Uterus (tissue), 4 donors: ENCODE data around the gene TAS2R16. TPM values are rescaled to one million over a fixed set of nuclear protein-coding genes. Genes with fewer than 3 reads are reported as not detected.

Source experiments
- DNase-seq, 2 donors: peaks; one replicate each; pipeline ENCODE4 v3.0.0-alpha.2; 2019 to 2020
- H3K27ac ChIP-seq, 2 donors: fragments of 200-600 bp; sonication (generic); 1 replicate in 1 of 2; 2 replicates in 1 of 2; pipeline ENCODE4 v1.5.1; 2016 to 2018
- H3K27me3 ChIP-seq, 2 donors: fragments of 200-600 bp; sonication (generic); one replicate each; pipeline ENCODE4 v1.5.1; 2018 to 2019; ENCODE audit warnings: control low read depth in 1 of 2
- H3K36me3 ChIP-seq, 2 donors: fragments of 200-600 bp; sonication (generic); one replicate each; pipeline ENCODE4 v1.5.1; 2019; ENCODE audit warnings: control low read depth in 1 of 2
- H3K4me1 ChIP-seq, 2 donors: fragments of 200-600 bp; sonication (generic); one replicate each; pipeline ENCODE4 v1.5.1; 2018 to 2019; ENCODE audit warnings: control low read depth in 1 of 2
- H3K4me3 ChIP-seq, 2 donors: fragments of 200-600 bp; sonication (generic); 1 replicate in 1 of 2; 2 replicates in 1 of 2; pipeline ENCODE4 v1.5.1; 2018 to 2019; ENCODE audit warnings: mild to moderate bottlenecking in 1 of 2
- H3K9me3 ChIP-seq, 2 donors: fragments of 200-600 bp; sonication (generic); one replicate each; pipeline ENCODE4 v1.5.1; 2019; ENCODE audit warnings: control low read depth in 1 of 2
- POLR2A ChIP-seq, 2 donors: fragments of 450-650 bp; IDR thresholded peaks; one replicate each; pipeline ENCODE4 v1.6.1; 2016; ENCODE audit warnings: antibody characterized with exemption in 2 of 2, mild to moderate bottlenecking in 1 of 2, moderate library complexity in 1 of 2
- intact Hi-C: fragments of 100-400 bp; cut with DNase I; formaldehyde crosslinking; loops from one replicate; pipeline ENCODE4 v1.15.1; 2023; ENCODE audit warnings: low total_unique reads
- total RNA-seq, 4 donors: library from RNA; depleted of rRNA in 3 of 4; stranded (reverse); fragments of >200 nt in 3 of 4; gene quantifications; one replicate each; pipeline versions ENCODE4 v1.1.0 to v1.2.4, GENCODE V29; 2014 to 2023
- TF ChIP-seq, protein P1 (sequence below), 4 experiments: fragments of 200-600 bp in 2 of 4; fragments of 450-650 bp in 2 of 4; sonication (generic) in 2 of 4; IDR thresholded peaks; one replicate each; pipeline ENCODE4 v1.5.1; 2016 to 2019; ENCODE audit warnings: antibody characterized with exemption in 4 of 4, mild to moderate bottlenecking in 2 of 4, moderate library complexity in 1 of 4
- donor health status: DM: yes; HTN: yes; CAD: no.

Gene TAS2R16
- total RNA-seq, 4 donors from 2014 or later: not detected

- Histone ChIP-seq H3K27me3 (no peaks in the 10 kb centered on the region), H3K9me3 (no peaks in the 10 kb centered on the region), H3K4me3 (no peak overlapping the region), H3K36me3 (no peaks in the 10 kb centered on the region), H3K4me1 (no peaks in the 10 kb centered on the region), H3K27ac (no peak overlapping the region)
- DNase-seq: no peak
- intact Hi-C loops: no loop called here
- TF ChIP-seq POLR2A (IDR thresholded peaks at IDR 0.05): no peak
- TF ChIP-seq, protein P1, sequence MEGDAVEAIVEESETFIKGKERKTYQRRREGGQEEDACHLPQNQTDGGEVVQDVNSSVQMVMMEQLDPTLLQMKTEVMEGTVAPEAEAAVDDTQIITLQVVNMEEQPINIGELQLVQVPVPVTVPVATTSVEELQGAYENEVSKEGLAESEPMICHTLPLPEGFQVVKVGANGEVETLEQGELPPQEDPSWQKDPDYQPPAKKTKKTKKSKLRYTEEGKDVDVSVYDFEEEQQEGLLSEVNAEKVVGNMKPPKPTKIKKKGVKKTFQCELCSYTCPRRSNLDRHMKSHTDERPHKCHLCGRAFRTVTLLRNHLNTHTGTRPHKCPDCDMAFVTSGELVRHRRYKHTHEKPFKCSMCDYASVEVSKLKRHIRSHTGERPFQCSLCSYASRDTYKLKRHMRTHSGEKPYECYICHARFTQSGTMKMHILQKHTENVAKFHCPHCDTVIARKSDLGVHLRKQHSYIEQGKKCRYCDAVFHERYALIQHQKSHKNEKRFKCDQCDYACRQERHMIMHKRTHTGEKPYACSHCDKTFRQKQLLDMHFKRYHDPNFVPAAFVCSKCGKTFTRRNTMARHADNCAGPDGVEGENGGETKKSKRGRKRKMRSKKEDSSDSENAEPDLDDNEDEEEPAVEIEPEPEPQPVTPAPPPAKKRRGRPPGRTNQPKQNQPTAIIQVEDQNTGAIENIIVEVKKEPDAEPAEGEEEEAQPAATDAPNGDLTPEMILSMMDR (IDR thresholded peaks at IDR 0.05): no peak
Measured at GRCh38 chr7:123022576-123022975, 27.1 kb upstream of the TAS2R16 start.

DNA sequence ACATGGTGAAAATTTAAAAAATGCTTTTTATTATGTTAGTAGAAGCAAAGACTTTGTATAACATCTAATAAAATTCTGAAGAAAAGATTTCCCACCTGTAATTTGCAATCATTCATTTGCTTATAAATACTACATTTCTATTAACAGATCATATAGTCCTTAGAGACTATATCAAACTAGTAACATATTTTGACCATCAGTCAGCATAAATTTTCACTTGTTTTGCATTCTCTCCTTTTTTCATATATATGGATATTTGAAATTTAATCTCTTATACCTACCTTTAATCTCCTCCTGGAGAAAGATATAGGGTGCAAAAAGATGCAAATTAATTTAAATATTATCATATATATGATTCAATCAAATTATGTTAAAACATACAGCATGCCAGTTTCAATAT, 16.9 kb upstream of the TAS2R16 start:
- Histone ChIP-seq H3K27ac (no peak overlapping the region), H3K4me3 (no peak overlapping the region), H3K4me1 (no peaks in the 10 kb centered on the region), H3K36me3 (no peaks in the 10 kb centered on the region), H3K9me3 (no peaks in the 10 kb centered on the region), H3K27me3 (no peaks in the 10 kb centered on the region)
- no peak for TF ChIP-seq POLR2A (IDR thresholded peaks at IDR 0.05)
- TF ChIP-seq, protein P1 (IDR thresholded peaks at IDR 0.05): no peak
- no peak for DNase-seq
- intact Hi-C loops: no loop called here

DNA sequence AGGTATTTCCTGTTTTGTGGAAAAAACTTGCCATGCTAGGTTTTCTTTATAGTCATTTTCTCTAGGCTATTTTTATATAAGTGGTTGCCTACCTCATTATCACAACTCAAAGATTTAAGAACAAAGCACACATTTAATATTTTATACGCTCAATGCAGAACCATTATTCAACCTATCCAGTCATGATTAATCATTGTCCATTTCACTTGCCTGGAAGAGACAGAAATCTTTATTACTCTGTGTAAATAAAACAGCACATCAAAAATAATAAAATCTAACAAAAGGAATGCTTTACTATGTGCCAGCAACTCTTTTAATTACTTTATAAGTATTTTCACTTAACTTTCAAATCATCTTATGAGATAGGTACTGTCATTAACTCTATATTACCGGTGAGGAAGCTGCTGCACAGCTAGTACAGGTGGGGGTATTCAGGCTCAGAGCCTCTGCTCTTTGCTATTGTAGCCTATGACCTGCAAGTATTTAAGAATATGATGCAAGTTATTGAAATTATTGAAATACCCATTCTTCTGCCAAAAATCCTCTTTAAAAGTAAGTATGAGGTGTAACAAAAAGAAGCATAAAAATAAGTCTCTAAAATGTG, 16.4 kb upstream of the TAS2R16 start:
- Histone ChIP-seq H3K27me3 (no peaks in the 10 kb centered on the region), H3K4me3 (no peak overlapping the region), H3K27ac (no peak overlapping the region), H3K9me3 (no peaks in the 10 kb centered on the region), H3K36me3 (no peaks in the 10 kb centered on the region), H3K4me1 (no peaks in the 10 kb centered on the region)
- DNase-seq: no peak
- intact Hi-C loops: no loop called here
- TF ChIP-seq, protein P1 (IDR thresholded peaks at IDR 0.05): no peak
- no peak for TF ChIP-seq POLR2A (IDR thresholded peaks at IDR 0.05)

DNA sequence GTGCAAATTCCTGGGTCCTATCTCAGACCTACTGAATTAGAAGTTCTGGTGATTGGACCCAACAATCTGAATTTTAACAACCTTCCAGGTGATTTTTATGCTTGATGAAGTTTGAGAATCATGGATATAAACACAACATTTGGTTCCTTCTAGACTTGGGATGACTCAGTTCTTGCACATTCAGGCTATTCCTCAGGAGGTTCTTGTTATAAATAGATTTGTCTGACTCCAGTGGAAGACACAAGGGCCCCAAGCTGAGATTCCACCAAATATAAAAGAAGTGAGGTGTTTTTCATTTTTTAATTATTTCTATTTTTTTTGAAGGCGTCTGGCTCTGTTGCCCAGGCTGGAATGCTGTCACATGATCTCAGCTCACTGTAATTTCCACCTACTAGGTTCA, 9.4 kb upstream of the TAS2R16 start:
- Histone ChIP-seq H3K27me3 (no peaks in the 10 kb centered on the region), H3K4me3 (no peak overlapping the region), H3K9me3 (no peaks in the 10 kb centered on the region), H3K4me1 (no peaks in the 10 kb centered on the region), H3K36me3 (no peaks in the 10 kb centered on the region), H3K27ac (no peak overlapping the region)
- intact Hi-C loops: no loop called here
- no peak for DNase-seq
- TF ChIP-seq, protein P1 (IDR thresholded peaks at IDR 0.05): no peak
- no peak for TF ChIP-seq POLR2A (IDR thresholded peaks at IDR 0.05)

GRCh38 chr7:123003539-123004126, 8.1 kb upstream of the TAS2R16 start:
- Histone ChIP-seq H3K27ac (no peak overlapping the region), H3K4me1 (no peaks in the 10 kb centered on the region), H3K9me3 (no peaks in the 10 kb centered on the region), H3K27me3 (no peaks in the 10 kb centered on the region), H3K4me3 (no peak overlapping the region), H3K36me3 (no peaks in the 10 kb centered on the region)
- intact Hi-C loops: no loop called here
- no peak for TF ChIP-seq POLR2A (IDR thresholded peaks at IDR 0.05)
- TF ChIP-seq, protein P1 (IDR thresholded peaks at IDR 0.05): no peak
- no peak for DNase-seq
